Erythroblast (primary cell): ENCODE results near the gene MACROD2.

Experiments used
- GATA1 ChIP-seq: IDR thresholded peaks from 2 replicates; pipeline ENCODE4 v1.6.1; 2011; ENCODE audit warnings: low read depth, mild to moderate bottlenecking, control low read depth, low read length, moderate library complexity
- POLR2A ChIP-seq: IDR thresholded peaks from 2 replicates; pipeline ENCODE4 v1.6.1; 2011; ENCODE audit warnings: mild to moderate bottlenecking, low read length

- TF ChIP-seq POLR2A (no peak), GATA1 (no peak)
Observed at GRCh38 chr20:15618912-15619311, 1623.6 kb downstream of the MACROD2 start.
